Measurements from ENCODE around the gene BRCA1. TPM values are rescaled to one million over a fixed set of nuclear protein-coding genes. Genes with fewer than 3 reads are reported as not detected.

Gene BRCA1
- total and polyA plus RNA-seq, 2 donors (not counting 1 experiment from before 2014, with no cell fraction given): 2.4 to 7.2 TPM

DNA sequence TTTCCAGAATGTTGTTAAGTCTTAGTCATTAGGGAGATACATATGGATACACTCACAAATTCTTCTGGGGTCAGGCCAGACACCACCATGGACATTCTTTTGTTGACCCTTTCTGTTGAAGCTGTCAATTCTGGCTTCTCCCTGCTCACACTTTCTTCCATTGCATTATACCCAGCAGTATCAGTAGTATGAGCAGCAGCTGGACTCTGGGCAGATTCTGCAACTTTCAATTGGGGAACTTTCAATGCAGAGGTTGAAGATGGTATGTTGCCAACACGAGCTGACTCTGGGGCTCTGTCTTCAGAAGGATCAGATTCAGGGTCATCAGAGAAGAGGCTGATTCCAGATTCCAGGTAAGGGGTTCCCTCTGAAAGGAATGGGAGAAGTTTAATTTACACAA lies 54.3 kb downstream of the BRCA1 start:
- WGBS (ENCODE audit: insufficient coverage): 100% methylated on average over 1 of the region's 1 CpG
- DNase-seq (no peak), ATAC-seq (ENCODE audit: low read depth) (no peak)
- no peak overlapping the region for H3K4me3 ChIP-seq (ENCODE audit: control extremely low read depth in 1 of 5, extremely low read depth in 1 of 5, insufficient read depth in 1 of 5, low read depth in 2 of 5, low read length in 4 of 5)
- H3K27me3 Mint-ChIP-seq: no peaks in the 10 kb centered on the region
- H3K27ac Mint-ChIP-seq: no peak overlapping the region
- TF ChIP-seq EZH2 (IDR thresholded peaks at IDR 0.05; ENCODE audit: borderline replicate concordance, insufficient read depth, low read depth, low read length, poor library complexity, severe bottlenecking): no peak
- TF ChIP-seq, protein P1, sequence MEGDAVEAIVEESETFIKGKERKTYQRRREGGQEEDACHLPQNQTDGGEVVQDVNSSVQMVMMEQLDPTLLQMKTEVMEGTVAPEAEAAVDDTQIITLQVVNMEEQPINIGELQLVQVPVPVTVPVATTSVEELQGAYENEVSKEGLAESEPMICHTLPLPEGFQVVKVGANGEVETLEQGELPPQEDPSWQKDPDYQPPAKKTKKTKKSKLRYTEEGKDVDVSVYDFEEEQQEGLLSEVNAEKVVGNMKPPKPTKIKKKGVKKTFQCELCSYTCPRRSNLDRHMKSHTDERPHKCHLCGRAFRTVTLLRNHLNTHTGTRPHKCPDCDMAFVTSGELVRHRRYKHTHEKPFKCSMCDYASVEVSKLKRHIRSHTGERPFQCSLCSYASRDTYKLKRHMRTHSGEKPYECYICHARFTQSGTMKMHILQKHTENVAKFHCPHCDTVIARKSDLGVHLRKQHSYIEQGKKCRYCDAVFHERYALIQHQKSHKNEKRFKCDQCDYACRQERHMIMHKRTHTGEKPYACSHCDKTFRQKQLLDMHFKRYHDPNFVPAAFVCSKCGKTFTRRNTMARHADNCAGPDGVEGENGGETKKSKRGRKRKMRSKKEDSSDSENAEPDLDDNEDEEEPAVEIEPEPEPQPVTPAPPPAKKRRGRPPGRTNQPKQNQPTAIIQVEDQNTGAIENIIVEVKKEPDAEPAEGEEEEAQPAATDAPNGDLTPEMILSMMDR (IDR thresholded peaks at IDR 0.05): no peak
- H3K27ac ChIP-seq (ENCODE audit: low read length in 2 of 2): no peak overlapping the region
- H4K20me1 ChIP-seq (ENCODE audit: control insufficient read depth, insufficient read depth, low read length, poor library complexity, severe bottlenecking): no peaks in the 10 kb centered on the region
- H3K9me3 Mint-ChIP-seq (ENCODE audit: insufficient read depth): no peaks in the 10 kb centered on the region
- H3K4me3 Mint-ChIP-seq: no peak overlapping the region
- no peaks in the 10 kb centered on the region for H3K4me1 Mint-ChIP-seq
- no peaks in the 10 kb centered on the region for H3K79me2 ChIP-seq (ENCODE audit: control insufficient read depth, insufficient read depth, low read length)
- no peak overlapping the region for H3K9ac ChIP-seq (ENCODE audit: low read length)
- no peak overlapping the region for H2AFZ ChIP-seq (ENCODE audit: insufficient read depth, low read depth, low read length, poor library complexity, severe bottlenecking)
- no peaks in the 10 kb centered on the region for H3K36me3 ChIP-seq (replicated peaks in 1 of 2; ENCODE audit: control extremely low read depth in 1 of 2, control insufficient read depth in 1 of 2, extremely low read depth in 1 of 2, insufficient read depth in 2 of 2, low read length in 1 of 2)
- no peak overlapping the region for H3K4me2 ChIP-seq (replicated peaks; ENCODE audit: low read depth, low read length, poor library complexity, severe bottlenecking)
- POLR2A ChIA-PET: no interaction called here
- no peaks in the 10 kb centered on the region for H3K4me1 ChIP-seq (ENCODE audit: control insufficient read depth in 2 of 2, insufficient read depth in 2 of 2, low read length in 2 of 2)
- H3K9me3 ChIP-seq (ENCODE audit: control extremely low read depth in 1 of 3, control insufficient read depth in 2 of 3, insufficient read depth in 1 of 3, low read length in 2 of 3): no peaks in the 10 kb centered on the region
- intact Hi-C loops (cut with micrococcal nuclease): no loop called here
- CTCF ChIA-PET: no interaction called here
- H3K27me3 ChIP-seq (replicated peaks in 1 of 4; ENCODE audit: control extremely low read depth in 1 of 4, control insufficient read depth in 3 of 4, insufficient read depth in 4 of 4, low read length in 3 of 4): no peaks in the 10 kb centered on the region

DNA sequence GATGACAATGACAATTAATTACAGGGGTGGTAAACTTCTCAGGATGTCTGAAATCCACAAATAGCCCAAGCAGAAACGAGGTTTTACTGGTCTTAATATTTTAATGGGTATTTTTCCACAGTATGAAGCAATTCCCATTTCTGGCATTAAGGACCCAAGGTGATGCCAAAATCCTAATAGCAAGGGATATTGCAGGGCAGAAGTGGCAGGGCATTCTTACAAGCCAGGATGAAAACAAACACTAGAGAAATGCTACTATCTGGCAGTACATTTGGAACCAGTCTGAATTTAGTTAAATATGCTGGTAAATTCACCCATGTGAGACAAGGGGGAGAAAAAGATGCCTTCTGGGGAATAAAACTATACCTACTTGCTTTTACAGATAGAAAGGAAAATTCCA lies 54.9 kb downstream of the BRCA1 start:
- Histone ChIP-seq H3K4me2 (replicated peaks; ENCODE audit: low read depth, low read length, poor library complexity, severe bottlenecking) (no peak overlapping the region), H3K9me3 (ENCODE audit: control extremely low read depth in 1 of 3, control insufficient read depth in 2 of 3, insufficient read depth in 1 of 3, low read length in 2 of 3) (no peaks in the 10 kb centered on the region), H3K79me2 (ENCODE audit: control insufficient read depth, insufficient read depth, low read length) (no peaks in the 10 kb centered on the region), H2AFZ (ENCODE audit: insufficient read depth, low read depth, low read length, poor library complexity, severe bottlenecking) (no peak overlapping the region), H3K4me3 (ENCODE audit: control extremely low read depth in 1 of 5, extremely low read depth in 1 of 5, insufficient read depth in 1 of 5, low read depth in 2 of 5, low read length in 4 of 5) (no peak overlapping the region), H3K4me1 (ENCODE audit: control insufficient read depth in 2 of 2, insufficient read depth in 2 of 2, low read length in 2 of 2) (no peaks in the 10 kb centered on the region), H4K20me1 (ENCODE audit: control insufficient read depth, insufficient read depth, low read length, poor library complexity, severe bottlenecking) (no peaks in the 10 kb centered on the region), H3K27ac (ENCODE audit: low read length in 2 of 2) (no peak overlapping the region), H3K36me3 (replicated peaks in 1 of 2; ENCODE audit: control extremely low read depth in 1 of 2, control insufficient read depth in 1 of 2, extremely low read depth in 1 of 2, insufficient read depth in 2 of 2, low read length in 1 of 2) (no peaks in the 10 kb centered on the region), H3K9ac (ENCODE audit: low read length) (no peak overlapping the region), H3K27me3 (replicated peaks in 1 of 4; ENCODE audit: control extremely low read depth in 1 of 4, control insufficient read depth in 3 of 4, insufficient read depth in 4 of 4, low read length in 3 of 4) (no peaks in the 10 kb centered on the region)
- Mint-ChIP-seq H3K4me3 (no peak overlapping the region), H3K27ac (no peak overlapping the region), H3K9me3 (ENCODE audit: insufficient read depth) (no peaks in the 10 kb centered on the region), H3K4me1 (no peaks in the 10 kb centered on the region), H3K27me3 (no peaks in the 10 kb centered on the region)
- whole genome bisulfite sequencing (ENCODE audit: insufficient coverage): no CpG with 5 or more reads among the region's 1 CpG
- no peak for ATAC-seq (ENCODE audit: low read depth)
- TF ChIP-seq, protein P1 (IDR thresholded peaks at IDR 0.05): no peak
- no peak for TF ChIP-seq EZH2 (IDR thresholded peaks at IDR 0.05; ENCODE audit: borderline replicate concordance, insufficient read depth, low read depth, low read length, poor library complexity, severe bottlenecking)
- intact Hi-C loops (cut with micrococcal nuclease): no loop called here
- POLR2A ChIA-PET: no interaction called here
- DNase-seq: no peak
- CTCF ChIA-PET: no interaction called here
